HAP-1 (cell line): Measurements from ENCODE around the gene ATP2B2.
"Not testable (repeated sequence)": the region's sequence is repeated elsewhere in the genome, so short reads cannot be mapped to it uniquely, and the experiment has no call there.

ENCODE experiments used
- DNase-seq, 2 experiments: peaks; one replicate each; pipeline ENCODE4 v3.0.0-alpha.2; 2016 to 2020; ENCODE audit warnings: low spot score in 2 of 2
- H3K27me3 ChIP-seq: fragments of 250-450 bp; sonication (Bioruptor Pico); 2 replicates; pipeline ENCODE4 v1.5.1; 2020; ENCODE audit warnings: low read depth, mild to moderate bottlenecking, moderate library complexity
- H3K36me3 ChIP-seq: fragments of 250-450 bp; sonication (Bioruptor Pico); replicated peaks from 2 replicates; pipeline ENCODE4 v1.5.1; 2020; ENCODE audit warnings: mild to moderate bottlenecking
- H3K4me1 ChIP-seq: fragments of 250-450 bp; sonication (Bioruptor Pico); 2 replicates; pipeline ENCODE4 v1.5.1; 2020; ENCODE audit warnings: mild to moderate bottlenecking
- H3K4me3 ChIP-seq: fragments of 250-450 bp; sonication (Bioruptor Pico); 2 replicates; pipeline ENCODE4 v1.5.1; 2020; ENCODE audit warnings: mild to moderate bottlenecking, moderate library complexity
- H3K9me3 ChIP-seq: fragments of 250-450 bp; sonication (Bioruptor Pico); 2 replicates; pipeline ENCODE4 v1.5.1; 2020; ENCODE audit warnings: mild to moderate bottlenecking, moderate library complexity
- in situ Hi-C: fragments of 300-500 bp; cut with MboI; formaldehyde crosslinking; loops from 3 replicates; pipeline ENCODE4 v1.14.3; 2020; ENCODE audit warnings: low sequenced_read_pairs, inconsistent platforms, mixed read lengths

ATP2B2 gene

DNA sequence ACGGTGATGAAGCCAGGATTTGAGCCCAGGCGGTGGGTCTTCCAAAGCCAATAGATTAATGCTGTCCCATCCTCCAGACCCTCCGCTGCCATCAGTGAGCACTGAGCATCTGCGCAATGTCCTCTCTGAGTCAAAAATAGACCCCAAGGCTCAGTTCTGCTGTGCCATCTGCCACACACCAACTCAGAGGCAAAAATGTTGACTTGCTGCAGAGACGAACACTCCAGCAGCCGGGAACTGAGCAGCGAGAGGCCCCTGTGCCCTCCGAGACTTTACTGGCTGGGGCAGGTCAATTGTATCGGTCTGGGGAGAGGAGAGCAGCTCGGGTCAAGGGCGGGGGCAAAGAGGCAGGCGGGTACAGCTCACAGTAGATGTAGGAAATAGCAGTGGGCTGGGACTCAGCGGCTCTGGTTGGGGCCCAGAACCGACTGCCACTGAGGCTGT, 41.5 kb upstream of the ATP2B2 start:
- DNase-seq: no peak
- H3K4me1 ChIP-seq: no peaks in the 10 kb centered on the region
- H3K9me3 ChIP-seq: no peaks in the 10 kb centered on the region
- in situ Hi-C loops: no loop called here
- H3K36me3 ChIP-seq: no peaks in the 10 kb centered on the region
- H3K4me3 ChIP-seq: no peak overlapping the region
- peaks cover 2% of the 10 kb centered on the region; the same call in 1 of the 2 replicates for H3K27me3 ChIP-seq

DNA sequence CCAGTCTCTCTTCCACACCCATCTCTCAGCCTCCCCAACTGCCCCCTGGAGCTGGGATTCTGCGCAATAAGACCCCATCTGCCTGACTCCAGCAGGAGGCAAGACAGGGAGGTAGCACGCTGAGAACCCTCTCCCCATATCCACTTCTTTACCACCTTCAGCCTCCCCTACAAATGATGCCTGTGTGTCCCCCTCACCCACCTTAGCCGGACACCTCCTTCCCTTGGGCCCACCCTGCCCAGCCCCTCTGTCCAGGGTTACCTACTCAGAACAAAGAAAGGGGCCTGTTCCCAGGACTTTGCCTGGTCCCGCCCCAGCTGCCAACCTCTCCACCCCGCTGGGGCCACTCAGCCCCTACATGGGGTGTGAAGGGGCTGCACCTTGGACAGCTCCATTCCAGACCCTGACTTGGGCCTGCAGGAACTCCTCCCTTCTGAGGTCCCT, 40.8 kb upstream of the ATP2B2 start:
- H3K4me3 ChIP-seq: no peak overlapping the region
- no peaks in the 10 kb centered on the region for H3K36me3 ChIP-seq
- H3K27me3 ChIP-seq: peaks cover 2% of the 10 kb centered on the region; the same call in 1 of the 2 replicates
- no peaks in the 10 kb centered on the region for H3K9me3 ChIP-seq
- H3K4me1 ChIP-seq: no peaks in the 10 kb centered on the region
- no peak for DNase-seq
- in situ Hi-C loops: no loop called here

- in situ Hi-C loops: no loop called here
Observed at GRCh38 chr3:10542518-10542917, 37.1 kb upstream of the ATP2B2 start.

DNA sequence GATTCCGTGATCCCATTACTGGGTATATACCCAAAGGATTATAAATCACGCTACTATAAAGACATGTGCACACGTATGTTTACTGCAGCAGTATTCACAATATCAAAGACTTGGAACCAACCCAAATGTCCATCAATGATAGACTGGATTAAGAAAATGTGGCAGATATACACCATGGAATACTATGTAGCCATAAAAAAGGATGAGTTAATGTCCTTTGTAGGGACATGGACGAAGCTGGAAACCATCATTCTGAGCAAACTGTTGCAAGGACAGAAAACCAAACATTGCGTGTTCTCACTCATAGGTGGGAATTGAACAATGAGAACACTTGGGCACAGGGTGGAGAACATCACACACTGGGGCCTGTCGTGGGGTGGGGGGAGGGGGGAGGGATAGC, 35.0 kb upstream of the ATP2B2 start:
- H3K27me3 ChIP-seq, H3K36me3 ChIP-seq, DNase-seq, H3K4me3 ChIP-seq, H3K4me1 ChIP-seq, in situ Hi-C loops, H3K9me3 ChIP-seq: not testable (repeated sequence)

More at GRCh38 chr3:10542518-10542917, 37.1 kb upstream of the ATP2B2 start:
- no peak for DNase-seq
- Histone ChIP-seq H3K27me3 (peaks cover 4% of the 10 kb centered on the region; the same call in 1 of the 2 replicates), H3K4me3 (no peak overlapping the region), H3K4me1 (no peaks in the 10 kb centered on the region), H3K9me3 (no peaks in the 10 kb centered on the region), H3K36me3 (no peaks in the 10 kb centered on the region)

DNA sequence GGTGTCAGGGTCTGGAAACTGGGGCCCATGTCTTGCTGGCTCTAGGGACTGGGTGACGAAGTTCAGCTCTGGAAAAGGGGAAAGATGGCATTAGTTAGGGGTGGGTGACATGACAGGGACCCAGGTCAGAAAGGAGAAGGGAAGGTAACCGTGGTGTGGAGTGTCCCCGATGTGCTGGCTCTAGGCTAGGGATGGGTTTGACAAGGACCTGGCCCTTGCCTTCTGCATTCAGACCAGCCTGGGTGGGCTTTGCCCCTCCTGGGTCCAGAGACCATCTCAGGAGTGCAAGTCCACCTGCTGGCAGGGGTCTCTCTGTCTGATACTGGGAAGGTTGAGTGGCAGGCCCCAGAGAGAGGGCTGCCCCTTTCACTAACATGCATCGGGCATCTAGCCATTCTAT, 28.7 kb upstream of the ATP2B2 start:
- Histone ChIP-seq H3K4me3 (no peak overlapping the region), H3K9me3 (no peaks in the 10 kb centered on the region), H3K27me3 (peaks cover 6% of the 10 kb centered on the region), H3K4me1 (no peaks in the 10 kb centered on the region), H3K36me3 (no peaks in the 10 kb centered on the region)
- DNase-seq: no peak
- in situ Hi-C loops: no loop called here

DNA sequence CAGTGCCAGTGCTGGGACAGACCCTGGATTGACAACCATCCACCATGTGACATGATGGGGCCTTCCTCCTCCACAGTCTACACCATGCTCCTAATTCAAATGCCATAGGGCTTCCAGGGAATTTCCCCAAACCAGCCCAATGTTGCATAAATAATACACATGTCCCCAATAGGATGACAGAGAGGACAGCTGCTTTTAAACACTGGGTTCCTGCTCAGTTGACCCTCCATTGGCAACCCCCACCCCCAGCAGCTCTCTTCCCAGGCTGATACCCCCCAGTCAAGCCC, 28.3 kb upstream of the ATP2B2 start:
- H3K27me3 ChIP-seq: peaks cover 6% of the 10 kb centered on the region
- no peak for DNase-seq
- in situ Hi-C loops: no loop called here
- no peak overlapping the region for H3K4me3 ChIP-seq
- H3K36me3 ChIP-seq: no peaks in the 10 kb centered on the region
- H3K9me3 ChIP-seq: no peaks in the 10 kb centered on the region
- no peaks in the 10 kb centered on the region for H3K4me1 ChIP-seq

- Histone ChIP-seq H3K4me1 (no peaks in the 10 kb centered on the region), H3K27me3 (peaks cover 6% of the 10 kb centered on the region), H3K36me3 (no peaks in the 10 kb centered on the region), H3K9me3 (no peaks in the 10 kb centered on the region), H3K4me3 (no peak overlapping the region)
- in situ Hi-C loops: no loop called here
- no peak for DNase-seq
Observed at GRCh38 chr3:10532939-10533736, 27.8 kb upstream of the ATP2B2 start.

DNA sequence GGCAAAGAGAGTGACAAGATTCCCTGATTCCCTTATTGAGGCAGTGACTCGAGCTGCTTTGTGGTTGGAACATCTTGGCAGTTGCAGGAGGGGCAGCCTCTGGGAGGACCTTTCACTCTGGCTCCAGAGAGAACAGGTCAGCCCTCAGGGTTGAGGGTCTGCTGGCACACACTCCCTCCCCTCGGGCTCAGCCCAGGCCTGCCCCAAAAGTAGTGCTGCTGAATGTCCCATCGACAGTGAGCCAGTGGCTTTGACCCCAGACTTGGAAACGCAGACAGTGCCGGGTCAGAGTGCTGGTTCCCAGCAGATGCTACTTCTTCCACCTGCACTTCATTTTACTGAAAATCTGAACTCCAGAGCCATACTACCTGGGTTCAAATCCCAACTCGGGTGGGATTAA, 25.6 kb upstream of the ATP2B2 start:
- in situ Hi-C loops: no loop called here
- Histone ChIP-seq H3K27me3 (peaks cover 6% of the 10 kb centered on the region), H3K9me3 (no peaks in the 10 kb centered on the region), H3K4me3 (no peak overlapping the region), H3K4me1 (no peaks in the 10 kb centered on the region), H3K36me3 (no peaks in the 10 kb centered on the region)
- no peak for DNase-seq

- in situ Hi-C loops: no loop called here
- Histone ChIP-seq H3K9me3 (no peaks in the 10 kb centered on the region), H3K4me3 (no peak overlapping the region), H3K4me1 (no peaks in the 10 kb centered on the region), H3K36me3 (no peaks in the 10 kb centered on the region), H3K27me3 (peaks cover 8% of the 10 kb centered on the region)
- DNase-seq: no peak
Observed at GRCh38 chr3:10530241-10530640, 24.9 kb upstream of the ATP2B2 start.

GRCh38 chr3:10529809-10530208, 24.4 kb upstream of the ATP2B2 start:
- peaks cover 7% of the 10 kb centered on the region; the same call in 1 of the 2 replicates for H3K27me3 ChIP-seq
- no peaks in the 10 kb centered on the region for H3K9me3 ChIP-seq
- H3K4me3 ChIP-seq: no peak overlapping the region

DNA sequence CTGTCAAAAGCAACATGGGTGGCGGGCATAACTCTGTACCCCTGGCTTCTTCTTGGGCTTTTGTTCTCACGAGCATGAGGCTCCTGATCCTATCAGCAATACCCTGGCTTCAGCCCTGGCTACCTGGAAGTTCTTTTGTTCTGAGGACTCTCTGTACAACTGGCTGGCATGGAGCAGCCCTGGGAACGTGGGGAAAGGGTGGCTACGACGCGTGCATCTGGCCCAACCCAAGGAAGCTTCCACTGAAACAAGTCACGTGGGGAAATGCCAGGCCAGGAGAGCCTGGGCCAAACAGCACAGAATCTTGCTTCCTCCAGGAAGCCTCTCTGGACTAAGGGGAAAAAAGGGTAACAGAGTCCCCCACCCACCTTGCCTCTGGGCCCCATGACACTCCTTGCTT, 22.7 kb upstream of the ATP2B2 start:
- Histone ChIP-seq H3K4me3 (no peak overlapping the region), H3K36me3 (no peaks in the 10 kb centered on the region), H3K9me3 (no peaks in the 10 kb centered on the region), H3K27me3 (peaks cover 19% of the 10 kb centered on the region), H3K4me1 (no peaks in the 10 kb centered on the region)
- no peak for DNase-seq
- in situ Hi-C loops: no loop called here

More at GRCh38 chr3:10529809-10530208, 24.4 kb upstream of the ATP2B2 start:
- H3K4me1 ChIP-seq: no peaks in the 10 kb centered on the region
- no peak for DNase-seq
- in situ Hi-C loops: no loop called here
- H3K36me3 ChIP-seq: no peaks in the 10 kb centered on the region

DNA sequence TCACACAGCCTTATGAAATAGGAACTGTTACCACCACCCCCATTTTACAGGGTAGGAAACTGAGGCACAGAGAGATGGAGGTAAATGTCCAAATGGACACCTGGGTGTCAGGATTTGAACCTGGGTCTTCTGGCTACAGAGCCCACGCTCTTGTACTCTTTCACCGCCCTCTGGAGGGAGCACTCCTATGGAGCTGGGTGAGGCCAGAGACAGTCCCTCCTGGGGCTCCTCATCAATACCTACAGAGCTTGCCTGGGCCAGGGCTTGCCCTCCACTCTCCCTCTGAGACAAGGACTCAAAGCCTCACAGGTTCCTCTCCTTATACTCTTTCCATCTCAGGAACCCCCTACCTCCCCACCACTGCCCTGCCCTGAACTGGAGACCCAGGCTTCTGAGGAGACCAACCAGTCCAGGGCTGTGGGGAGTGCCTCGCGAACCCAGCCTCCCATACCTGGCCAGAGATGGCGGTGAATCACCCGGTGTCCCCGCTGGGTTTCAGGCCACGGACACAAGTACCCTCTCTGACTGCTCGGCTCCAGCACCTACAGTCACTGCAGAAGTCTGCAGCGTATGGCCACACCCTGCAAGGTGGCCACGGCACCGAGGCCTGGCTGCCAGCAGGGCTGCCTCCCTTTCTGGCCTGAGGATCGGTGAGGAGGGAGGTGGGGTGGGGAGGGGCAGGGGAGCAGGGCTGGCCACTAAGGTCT, 22.1 kb upstream of the ATP2B2 start:
- H3K27me3 ChIP-seq: peaks cover 25% of the 10 kb centered on the region
- in situ Hi-C loops: no loop called here

GRCh38 chr3:10526366-10526765, 21.0 kb upstream of the ATP2B2 start:
- Histone ChIP-seq H3K27me3 (peaks cover 32% of the 10 kb centered on the region), H3K4me1 (no peaks in the 10 kb centered on the region), H3K36me3 (no peaks in the 10 kb centered on the region), H3K9me3 (no peaks in the 10 kb centered on the region), H3K4me3 (no peak overlapping the region)
- in situ Hi-C loops: no loop called here
- DNase-seq: no peak

More for the DNA sequence above, 22.1 kb upstream of the ATP2B2 start:
- Histone ChIP-seq H3K9me3 (no peaks in the 10 kb centered on the region), H3K4me1 (no peaks in the 10 kb centered on the region), H3K4me3 (no peak overlapping the region), H3K36me3 (no peaks in the 10 kb centered on the region)
- no peak for DNase-seq

GRCh38 chr3:10524799-10525301, 19.5 kb upstream of the ATP2B2 start:
- Histone ChIP-seq H3K36me3 (no peaks in the 10 kb centered on the region), H3K27me3 (peaks cover 32% of the 10 kb centered on the region), H3K4me3 (no peak overlapping the region), H3K4me1 (no peaks in the 10 kb centered on the region), H3K9me3 (no peaks in the 10 kb centered on the region)
- in situ Hi-C loops: no loop called here
- no peak for DNase-seq
